Measurements from ENCODE around the gene HNRNPUL1.

DNA sequence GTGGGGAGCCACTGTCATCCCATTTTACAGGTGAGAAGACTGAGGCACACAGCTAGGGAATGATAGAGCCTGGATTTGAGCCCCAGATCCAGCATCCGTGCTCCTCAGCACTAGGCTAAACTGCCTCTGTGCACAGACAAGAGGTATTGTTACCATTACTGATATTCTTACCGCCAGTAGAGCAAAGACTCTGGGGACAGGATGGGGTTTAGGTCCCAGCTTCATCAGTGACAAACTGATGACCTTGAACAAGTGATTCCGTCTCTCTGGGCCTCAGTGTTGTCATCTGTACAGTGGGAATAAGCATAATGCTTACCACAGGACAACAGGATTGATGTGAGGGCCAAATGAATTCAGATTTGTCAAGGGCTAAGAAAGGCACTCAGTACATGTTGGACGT is 28.7 kb upstream of the HNRNPUL1 start:
- TF ChIP-seq, protein P1, sequence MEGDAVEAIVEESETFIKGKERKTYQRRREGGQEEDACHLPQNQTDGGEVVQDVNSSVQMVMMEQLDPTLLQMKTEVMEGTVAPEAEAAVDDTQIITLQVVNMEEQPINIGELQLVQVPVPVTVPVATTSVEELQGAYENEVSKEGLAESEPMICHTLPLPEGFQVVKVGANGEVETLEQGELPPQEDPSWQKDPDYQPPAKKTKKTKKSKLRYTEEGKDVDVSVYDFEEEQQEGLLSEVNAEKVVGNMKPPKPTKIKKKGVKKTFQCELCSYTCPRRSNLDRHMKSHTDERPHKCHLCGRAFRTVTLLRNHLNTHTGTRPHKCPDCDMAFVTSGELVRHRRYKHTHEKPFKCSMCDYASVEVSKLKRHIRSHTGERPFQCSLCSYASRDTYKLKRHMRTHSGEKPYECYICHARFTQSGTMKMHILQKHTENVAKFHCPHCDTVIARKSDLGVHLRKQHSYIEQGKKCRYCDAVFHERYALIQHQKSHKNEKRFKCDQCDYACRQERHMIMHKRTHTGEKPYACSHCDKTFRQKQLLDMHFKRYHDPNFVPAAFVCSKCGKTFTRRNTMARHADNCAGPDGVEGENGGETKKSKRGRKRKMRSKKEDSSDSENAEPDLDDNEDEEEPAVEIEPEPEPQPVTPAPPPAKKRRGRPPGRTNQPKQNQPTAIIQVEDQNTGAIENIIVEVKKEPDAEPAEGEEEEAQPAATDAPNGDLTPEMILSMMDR (IDR thresholded peaks at IDR 0.05): no peak
- no peak for TF ChIP-seq POLR2A (IDR thresholded peaks at IDR 0.05)
